ENCODE measurements around the gene MACF1.
"Not testable (repeated sequence)": the region's sequence is repeated elsewhere in the genome, so short reads cannot be mapped to it uniquely, and the experiment has no call there.

MACF1 gene

DNA sequence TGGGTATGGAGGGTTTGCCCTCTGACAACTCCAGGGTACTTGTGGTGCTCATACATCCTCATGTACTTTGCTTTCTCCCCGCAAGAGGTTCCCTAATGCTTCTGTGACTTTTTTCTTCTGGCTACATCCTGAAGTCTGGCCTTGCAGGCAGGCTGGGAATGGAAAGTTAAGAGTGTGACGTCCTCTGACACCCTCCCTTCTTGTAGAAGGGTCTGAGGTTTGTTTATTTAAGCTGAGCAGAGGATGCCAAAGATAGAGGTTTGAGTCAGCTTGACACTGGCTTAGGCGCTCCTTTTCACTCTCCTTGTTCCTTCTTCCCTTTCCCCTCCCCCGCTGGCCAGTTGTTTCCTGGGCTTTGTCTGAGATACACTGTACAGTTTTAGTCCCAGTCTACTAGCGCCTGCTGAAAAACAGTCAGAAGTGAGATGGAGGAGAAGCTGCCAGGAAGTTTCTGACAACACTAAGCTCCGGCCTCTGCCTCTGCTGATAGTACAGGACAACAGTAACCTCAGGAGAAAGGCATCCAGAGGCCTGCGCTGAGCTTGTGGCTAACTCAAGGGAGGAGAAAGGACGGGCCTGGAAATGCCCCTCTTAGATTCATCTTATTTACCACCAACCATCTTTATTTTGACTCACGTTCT, at the start of gene MACF1:
TSS of gene MACF1 (plus strand) at position 255 of the 641 bp plus-strand sequence. CDS start at position 583, 328 bp downstream.
- no peak for DNase-seq

DNA sequence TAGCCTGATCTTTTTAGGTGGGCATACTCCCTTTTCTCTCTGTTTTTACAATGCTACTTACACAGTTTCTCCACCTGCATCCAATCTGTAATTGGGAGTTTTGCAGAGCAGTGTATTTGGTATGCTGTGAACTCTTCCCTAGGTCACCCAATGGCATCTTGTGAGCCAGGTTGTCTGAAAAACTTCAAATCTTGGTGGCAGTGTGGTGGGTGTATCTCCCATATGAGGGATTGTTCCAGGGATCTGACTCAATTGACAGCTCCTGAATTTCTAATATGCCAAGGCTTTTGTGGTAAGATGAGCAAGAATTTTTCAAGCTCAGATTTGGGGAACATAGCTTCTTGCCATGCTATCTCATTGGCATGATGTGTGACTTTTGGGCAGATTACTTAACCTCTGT, 47.2 kb upstream of the MACF1 start:
- no peak for DNase-seq

GRCh38 chr1:39158327-39159086, 46.0 kb upstream of the MACF1 start:
- no peak for DNase-seq

GRCh38 chr1:39159224-39160036, 45.1 kb upstream of the MACF1 start:
- no peak for DNase-seq

DNA sequence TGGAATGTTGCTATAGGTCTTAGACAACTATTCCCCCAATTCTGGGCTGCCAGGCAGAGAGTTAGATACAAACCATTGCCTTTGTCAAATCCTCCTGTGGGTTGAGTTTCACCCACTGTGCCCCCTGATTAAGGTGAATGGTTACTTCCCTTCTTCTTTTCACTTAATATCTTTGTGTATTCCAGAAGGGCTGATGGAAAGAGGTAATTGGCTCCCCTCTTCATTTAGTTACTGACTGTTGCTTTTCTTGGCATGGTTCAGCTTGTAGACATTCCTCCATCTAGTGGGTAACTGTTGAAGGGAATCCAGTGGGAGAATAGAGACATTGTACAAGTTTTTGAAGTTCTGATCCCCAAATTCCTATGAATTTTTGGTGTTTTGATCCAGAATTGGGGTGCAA, 43.8 kb upstream of the MACF1 start:
- DNase-seq, result no peak

DNA sequence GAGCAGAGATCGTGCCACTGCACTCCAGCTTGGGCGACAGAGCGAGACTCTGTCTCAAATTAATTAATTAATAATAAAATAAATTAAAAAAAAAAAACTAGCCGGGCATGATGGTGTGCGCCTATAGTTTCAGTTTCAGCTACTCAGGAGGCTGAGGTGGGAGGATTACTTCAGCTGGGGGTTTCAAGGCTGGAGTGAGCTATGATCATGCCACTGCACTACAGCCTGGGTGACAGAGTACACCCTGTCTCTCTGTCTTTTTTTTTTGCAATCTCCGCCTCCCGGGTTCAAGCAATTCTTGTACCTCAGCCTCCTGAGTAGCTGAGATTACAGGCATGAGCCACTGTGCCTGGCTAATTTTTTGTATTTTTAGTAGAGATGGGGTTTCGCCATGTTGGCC, 42.7 kb upstream of the MACF1 start:
- not testable (repeated sequence) for DNase-seq

- no peak for DNase-seq
Observed at GRCh38 chr1:39163469-39163868, 41.0 kb upstream of the MACF1 start.

GRCh38 chr1:39164256-39164655, 40.2 kb upstream of the MACF1 start:
- DNase-seq, result no peak

GRCh38 chr1:39165049-39165448, 39.4 kb upstream of the MACF1 start:
- DNase-seq, result no peak

- DNase-seq, result no peak
Observed at GRCh38 chr1:39165488-39165887, 39.0 kb upstream of the MACF1 start.

- no peak for DNase-seq
Observed at GRCh38 chr1:39167632-39168209, 36.8 kb upstream of the MACF1 start.

GRCh38 chr1:39168301-39169080, 36.0 kb upstream of the MACF1 start:
- no peak for DNase-seq

GRCh38 chr1:39170731-39171667, 33.5 kb upstream of the MACF1 start:
- peak; percentile 61 for DNase-seq

DNA sequence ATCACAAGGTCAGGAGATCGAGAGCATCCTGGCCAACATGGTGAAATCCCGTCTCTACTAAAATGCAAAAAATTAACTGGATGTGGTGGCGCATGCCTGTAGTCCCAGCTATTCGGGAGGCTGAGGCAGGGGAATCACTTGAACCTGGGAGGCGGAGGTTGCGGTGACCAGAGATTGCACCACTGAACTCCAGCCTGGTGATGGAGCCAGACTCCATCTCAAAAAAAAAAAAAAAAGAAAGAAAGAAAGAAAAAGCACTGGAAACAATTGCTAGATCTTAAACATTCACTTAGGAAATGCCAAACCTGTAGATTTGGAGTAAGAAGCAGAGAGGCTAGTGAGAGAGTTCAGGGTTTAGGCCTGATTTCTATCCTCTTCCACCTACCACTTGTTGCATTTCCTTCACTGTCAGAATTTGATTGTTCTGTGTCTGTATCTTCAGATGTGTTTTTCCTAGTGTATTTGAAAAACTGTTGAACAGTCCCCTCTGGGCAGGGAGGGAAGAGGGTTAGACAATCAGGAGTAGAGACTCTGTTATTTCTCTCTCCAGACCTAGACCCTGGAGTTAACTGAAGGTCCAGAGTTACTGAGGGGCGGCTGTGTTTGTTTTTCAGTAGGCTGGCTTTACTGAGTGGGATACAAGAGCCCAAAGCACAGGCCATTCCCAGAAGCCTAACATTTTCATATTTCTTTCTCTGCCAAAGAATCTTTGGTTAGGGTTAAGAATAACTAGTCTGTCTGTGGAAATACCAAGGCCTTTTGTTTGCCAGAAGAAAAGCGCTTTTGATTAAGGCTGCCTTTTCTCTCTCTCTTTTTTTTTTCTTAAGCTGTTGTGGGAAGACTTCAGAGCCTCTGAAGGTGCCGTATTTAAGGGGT, 31.1 kb upstream of the MACF1 start:
- DNase-seq, result no peak

DNA sequence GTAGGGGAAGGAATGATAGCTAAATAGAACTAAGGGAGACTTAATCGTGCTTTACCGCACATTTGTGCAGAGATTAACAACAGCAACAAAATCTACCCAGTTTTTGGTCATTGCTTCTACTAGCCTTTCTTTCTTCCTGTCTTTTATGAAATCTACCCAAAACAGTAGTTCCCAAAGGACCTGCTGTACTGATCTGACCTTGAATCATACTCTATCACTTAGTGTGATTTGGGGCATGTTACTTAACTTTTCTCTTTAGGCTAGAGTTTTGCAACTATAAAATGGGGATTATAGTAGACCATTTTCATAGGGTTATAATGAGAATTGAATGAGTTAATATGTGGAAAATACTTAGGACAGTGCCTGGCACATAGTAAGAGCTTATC, 30.5 kb upstream of the MACF1 start:
- DNase-seq, result no peak

DNA sequence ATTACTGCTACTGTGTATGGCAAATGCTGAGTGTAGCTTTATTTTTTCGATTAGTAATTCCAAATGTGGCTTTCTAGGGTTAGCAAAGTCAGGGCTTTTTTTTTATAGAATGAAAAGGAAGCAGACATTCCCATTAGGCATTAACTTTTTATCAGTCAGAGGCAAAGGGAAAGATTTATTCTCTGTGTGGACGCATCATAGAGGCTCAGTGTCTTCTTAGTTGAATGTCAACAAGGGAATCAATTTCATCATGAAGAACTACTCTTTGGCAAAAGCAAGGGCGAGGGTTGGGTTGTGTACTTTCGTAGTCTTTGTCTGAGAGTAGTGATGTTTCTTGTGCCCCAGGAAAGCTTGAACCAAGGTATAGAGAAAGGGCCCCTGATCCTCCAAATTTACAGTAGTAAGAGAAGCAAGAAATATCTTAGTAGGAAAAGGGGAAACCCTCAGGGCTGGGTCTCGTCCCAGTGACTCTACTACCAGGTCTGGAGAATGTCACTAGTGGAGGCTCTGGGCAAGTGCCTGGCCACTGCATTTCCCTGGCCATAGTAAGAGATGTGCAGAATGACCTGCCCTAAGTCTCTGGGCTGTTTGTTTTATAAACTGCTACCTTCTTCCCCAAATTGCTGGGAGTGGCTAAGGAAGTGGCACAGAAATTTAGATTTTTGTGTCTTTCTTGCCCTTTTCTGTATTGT, 30.0 kb upstream of the MACF1 start:
- no peak for DNase-seq

DNA sequence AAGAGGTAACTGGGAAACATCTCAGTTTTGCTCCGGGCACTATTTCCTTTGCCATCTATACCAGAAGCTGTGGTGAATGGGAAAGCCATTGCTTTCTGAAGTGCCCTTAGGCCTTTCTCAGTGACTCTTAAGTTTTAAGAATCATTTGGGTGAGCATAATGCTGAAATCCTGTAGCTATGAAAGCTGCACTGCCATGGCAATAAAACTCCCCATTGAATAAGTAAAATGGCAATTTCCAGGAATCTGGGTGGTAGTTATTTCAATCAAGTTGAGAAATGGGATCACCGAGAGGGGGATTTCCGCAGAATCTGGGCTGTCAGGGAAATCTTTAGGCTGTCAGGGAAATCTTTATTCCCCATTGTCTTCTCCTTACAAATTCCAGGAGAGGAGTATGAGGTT, 26.8 kb upstream of the MACF1 start:
- no peak for DNase-seq

GRCh38 chr1:39178541-39179431, 25.7 kb upstream of the MACF1 start:
- DNase-seq, result no peak

- no peak for DNase-seq
Observed at GRCh38 chr1:39181311-39181710, 23.2 kb upstream of the MACF1 start.
